Superior temporal gyrus (tissue), 1 donor: ENCODE results near the gene PTBP3.
"Not testable (repeated sequence)": the region's sequence is repeated elsewhere in the genome, so short reads cannot be mapped to it uniquely, and the experiment has no call there.

Source experiments
- DNase-seq: peaks from one replicate; pipeline ENCODE4 v3.0.0-alpha.2; 2016; ENCODE audit errors: extremely low spot score

PTBP3 gene

GRCh38 chr9:112322701-112323377 is 10.6 kb downstream of the PTBP3 start:
- no peak for DNase-seq

GRCh38 chr9:112316258-112316943 is 17.0 kb downstream of the PTBP3 start:
- no peak for DNase-seq

- no peak for DNase-seq
These were observed 17.8 kb downstream of the PTBP3 start for GRCh38 chr9:112315331-112316257.

- DNase-seq, result no peak
These were observed 21.3 kb downstream of the PTBP3 start for GRCh38 chr9:112312139-112312538.

GRCh38 chr9:112311497-112311896 is 21.9 kb downstream of the PTBP3 start:
- DNase-seq, result no peak

- DNase-seq, result no peak
These were observed 22.6 kb downstream of the PTBP3 start for GRCh38 chr9:112310826-112311225.

GRCh38 chr9:112308588-112308987 is 24.8 kb downstream of the PTBP3 start:
- DNase-seq, result no peak

GRCh38 chr9:112301420-112301819 is 32.0 kb downstream of the PTBP3 start:
- no peak for DNase-seq

- no peak for DNase-seq
These were observed 33.9 kb downstream of the PTBP3 start for GRCh38 chr9:112299514-112299913.

GRCh38 chr9:112296929-112297328 is 36.5 kb downstream of the PTBP3 start:
- DNase-seq, result no peak

GRCh38 chr9:112295174-112295573 is 38.2 kb downstream of the PTBP3 start:
- no peak for DNase-seq

- DNase-seq, result no peak
These were observed 45.4 kb downstream of the PTBP3 start for GRCh38 chr9:112288029-112288428.

- no peak for DNase-seq
These were observed 46.5 kb downstream of the PTBP3 start for GRCh38 chr9:112286926-112287325.

- DNase-seq, result no peak
These were observed 48.4 kb downstream of the PTBP3 start for GRCh38 chr9:112285056-112285455.

GRCh38 chr9:112283582-112284253 is 49.7 kb downstream of the PTBP3 start:
- no peak for DNase-seq

- not testable (repeated sequence) for DNase-seq
These were observed 50.6 kb downstream of the PTBP3 start for GRCh38 chr9:112282841-112283240.

- DNase-seq, result no peak
These were observed 52.5 kb downstream of the PTBP3 start for GRCh38 chr9:112280904-112281303.

GRCh38 chr9:112279501-112279900 is 53.9 kb downstream of the PTBP3 start:
- DNase-seq, result no peak

GRCh38 chr9:112278152-112278551 is 55.3 kb downstream of the PTBP3 start:
- DNase-seq, result no peak

- no peak for DNase-seq
These were observed 58.8 kb downstream of the PTBP3 start for GRCh38 chr9:112274600-112274999.

GRCh38 chr9:112273876-112274275 is 59.5 kb downstream of the PTBP3 start:
- DNase-seq, result no peak
